ENCODE measurements around the gene CYP4V2. TPM values are rescaled to one million over a fixed set of nuclear protein-coding genes. Genes with fewer than 3 reads are reported as not detected.

CYP4V2 gene
- total RNA-seq, 4 donors from 2014 or later = 27.7 to 36.0 (median 31.7) TPM

- TF ChIP-seq CTCF (IDR thresholded peaks at IDR 0.05) = no peak
- ATAC-seq (ENCODE audit: low FRiP score) (no peak), DNase-seq (ENCODE audit: low spot score) (no peak)
Measured at GRCh38 chr4:186201010-186201409, 9.6 kb downstream of the CYP4V2 start.

- ATAC-seq (ENCODE audit: low FRiP score) = peak; percentile 71
- no peak for DNase-seq (ENCODE audit: low spot score)
- TF ChIP-seq CTCF (IDR thresholded peaks at IDR 0.05) = no peak
Measured at GRCh38 chr4:186201535-186202230, 10.3 kb downstream of the CYP4V2 start.

GRCh38 chr4:186202490-186203140 lies 11.2 kb downstream of the CYP4V2 start:
- ATAC-seq (ENCODE audit: low FRiP score) (no peak), DNase-seq (ENCODE audit: low spot score) (no peak)
- TF ChIP-seq CTCF (IDR thresholded peaks at IDR 0.05) = no peak

GRCh38 chr4:186203406-186203805 lies 12.0 kb downstream of the CYP4V2 start:
- DNase-seq (ENCODE audit: low spot score) = no peak
- ATAC-seq (ENCODE audit: low FRiP score) = no peak
- no peak for TF ChIP-seq CTCF (IDR thresholded peaks at IDR 0.05)

- DNase-seq (ENCODE audit: low spot score) = no peak
- ATAC-seq (ENCODE audit: low FRiP score) = no peak
- TF ChIP-seq CTCF (IDR thresholded peaks at IDR 0.05) = no peak
Measured at GRCh38 chr4:186204103-186204559, 12.8 kb downstream of the CYP4V2 start.

- ATAC-seq (ENCODE audit: low FRiP score) (no peak), DNase-seq (ENCODE audit: low spot score) (no peak)
- TF ChIP-seq CTCF (IDR thresholded peaks at IDR 0.05) = no peak
Measured at GRCh38 chr4:186204686-186205085, 13.3 kb downstream of the CYP4V2 start.

- TF ChIP-seq CTCF (IDR thresholded peaks at IDR 0.05) = no peak
- DNase-seq (ENCODE audit: low spot score) (no peak), ATAC-seq (ENCODE audit: low FRiP score) (no peak)
Measured at GRCh38 chr4:186205156-186205555, 13.8 kb downstream of the CYP4V2 start.

All from omental fat pad (tissue), 4 donors.